NCI-H2029 treated with DMSO at 0.1 percent for 48 hours (cell line): ENCODE measurements around the gene ZNF142.

Experiments used
- DNase-seq: peaks from one replicate; lab custom pipeline; 2025; lab: John Stamatoyannopoulos, UW

ZNF142 gene

GRCh38 chr2:218655751-218656150, 3.7 kb downstream of the ZNF142 start:
- no peak for DNase-seq

GRCh38 chr2:218648787-218649100, 10.7 kb downstream of the ZNF142 start:
- no peak for DNase-seq

GRCh38 chr2:218648088-218648786, 11.2 kb downstream of the ZNF142 start:
- DNase-seq = no peak

- DNase-seq = no peak
Observed at GRCh38 chr2:218645126-218645525, 14.3 kb downstream of the ZNF142 start.

- no peak for DNase-seq
Observed at GRCh38 chr2:218644721-218645120, 14.7 kb downstream of the ZNF142 start.

- DNase-seq = no peak
Observed at GRCh38 chr2:218643751-218644310, 15.6 kb downstream of the ZNF142 start.

GRCh38 chr2:218642786-218643185, 16.6 kb downstream of the ZNF142 start:
- no peak for DNase-seq

GRCh38 chr2:218642121-218642656, 17.2 kb downstream of the ZNF142 start:
- no peak for DNase-seq

- DNase-seq = no peak
Observed at GRCh38 chr2:218638372-218638771, 21.1 kb downstream of the ZNF142 start.

GRCh38 chr2:218635719-218636118, 23.7 kb downstream of the ZNF142 start:
- no peak for DNase-seq

- no peak for DNase-seq
Observed at GRCh38 chr2:218631837-218632236, 27.6 kb downstream of the ZNF142 start.

GRCh38 chr2:218627939-218628338, 31.5 kb downstream of the ZNF142 start:
- no peak for DNase-seq

- DNase-seq = no peak
Observed at GRCh38 chr2:218626369-218626768, 33.1 kb downstream of the ZNF142 start.

GRCh38 chr2:218623366-218623705, 36.1 kb downstream of the ZNF142 start:
- no peak for DNase-seq

GRCh38 chr2:218622606-218623365, 36.6 kb downstream of the ZNF142 start:
- DNase-seq = no peak

- no peak for DNase-seq
Observed at GRCh38 chr2:218621007-218621406, 38.4 kb downstream of the ZNF142 start.

GRCh38 chr2:218618102-218618860, 41.1 kb downstream of the ZNF142 start:
- no peak for DNase-seq

GRCh38 chr2:218615868-218616315, 43.5 kb downstream of the ZNF142 start:
- DNase-seq = no peak

- no peak for DNase-seq
Observed at GRCh38 chr2:218607436-218608115, 51.8 kb downstream of the ZNF142 start, which contains the start of gene PLCD4. Gene PLCD4, plus strand, starts transcription at chr2:218607899. Its CDS starts 7,841 bp downstream, at chr2:218615740.

- DNase-seq = peak; percentile 39
Observed at GRCh38 chr2:218605432-218605831, 54.0 kb downstream of the ZNF142 start.
